GM23248 (cell line): Measurements from ENCODE around the gene STK24. TPM values are rescaled to one million over a fixed set of nuclear protein-coding genes. Genes with fewer than 3 reads are reported as not detected.

Experiments
- DNase-seq: peaks from one replicate; pipeline ENCODE4 v3.0.0-alpha.2; 2015
- H2AFZ ChIP-seq: fragments of 200-600 bp; sonication (generic); 2 replicates; pipeline ENCODE4 v1.6.1; 2016; ENCODE audit warnings: antibody characterized with exemption
- H3F3A ChIP-seq: fragments of 200-600 bp; sonication (generic); 2 replicates; pipeline ENCODE4 v1.6.1; 2016; ENCODE audit warnings: mild to moderate bottlenecking, antibody characterized with exemption, mixed run types; ENCODE audit not compliant: insufficient read depth
- H3K27ac ChIP-seq: fragments of 200-600 bp; sonication (generic); 2 replicates; pipeline ENCODE4 v1.5.1; 2016; ENCODE audit warnings: mild to moderate bottlenecking
- H3K27me3 ChIP-seq: fragments of 200-600 bp; sonication (generic); replicated peaks from 2 replicates; pipeline ENCODE4 v1.6.1; 2016; ENCODE audit warnings: mild to moderate bottlenecking; ENCODE audit not compliant: insufficient read depth
- H3K36me3 ChIP-seq: fragments of 200-600 bp; sonication (generic); 2 replicates; pipeline ENCODE4 v1.6.1; 2016; ENCODE audit warnings: low read depth, mild to moderate bottlenecking
- H3K4me1 ChIP-seq: fragments of 200-600 bp; sonication (generic); 2 replicates; pipeline ENCODE4 v1.6.1; 2016; ENCODE audit warnings: mild to moderate bottlenecking; ENCODE audit not compliant: insufficient read depth
- H3K4me2 ChIP-seq: fragments of 200-600 bp; sonication (generic); one replicate; pipeline ENCODE4 v1.6.1; 2016; ENCODE audit warnings: mild to moderate bottlenecking; ENCODE audit not compliant: unreplicated experiment
- H3K4me3 ChIP-seq: fragments of 200-600 bp; sonication (generic); 2 replicates; pipeline ENCODE4 v1.5.1; 2016; ENCODE audit warnings: mild to moderate bottlenecking
- H3K79me2 ChIP-seq: fragments of 200-600 bp; sonication (generic); 2 replicates; pipeline ENCODE4 v1.6.1; 2016; ENCODE audit warnings: mild to moderate bottlenecking; ENCODE audit not compliant: insufficient read depth
- H3K9ac ChIP-seq: fragments of 200-600 bp; sonication (generic); 2 replicates; pipeline ENCODE4 v1.6.1; 2016; ENCODE audit warnings: mild to moderate bottlenecking
- H3K9me2 ChIP-seq: fragments of 200-600 bp; sonication (generic); 2 replicates; pipeline ENCODE4 v1.6.1; 2016; ENCODE audit warnings: mixed run types, mild to moderate bottlenecking, moderate library complexity; ENCODE audit not compliant: insufficient read depth
- H3K9me3 ChIP-seq: fragments of 200-600 bp; sonication (generic); one replicate; pipeline ENCODE4 v1.6.1; 2017; ENCODE audit warnings: low read depth
- H4K20me1 ChIP-seq: fragments of 200-600 bp; sonication (generic); 2 replicates; pipeline ENCODE4 v1.6.0; 2016; ENCODE audit not compliant: insufficient read depth
- EZH2 ChIP-seq: fragments of 200-600 bp; sonication (generic); IDR thresholded peaks from 2 replicates; pipeline ENCODE4 v1.6.1; 2018; ENCODE audit warnings: antibody characterized with exemption, mild to moderate bottlenecking; ENCODE audit not compliant: insufficient read depth, poor library complexity, severe bottlenecking
- EZH2phosphoT487 ChIP-seq: fragments of 200-600 bp; sonication (generic); IDR thresholded peaks from 2 replicates; pipeline ENCODE4 v1.6.1; 2018; ENCODE audit warnings: antibody characterized with exemption, moderate library complexity, mild to moderate bottlenecking, low read depth; ENCODE audit not compliant: insufficient read depth
- WGBS, 2 experiments: methylation state at CpG; one replicate each; pipeline ENCODE4 v1.1.6; 2015 to 2017; ENCODE audit warnings: low lambda C conversion rate in 2 of 2, low coverage in 1 of 2; ENCODE audit errors: missing lambda C conversion rate in 2 of 2; 5-methylcytosine and 5-hydroxymethylcytosine counted together
- in situ Hi-C: fragments of 300-500 bp; cut with MboI; formaldehyde crosslinking; loops from 2 replicates; pipeline ENCODE4 v1.15.0; 2020
- polyA plus RNA-seq: library from polyadenylated mRNA; unstranded; fragments of >200 nt; fragmentation: Nextera tagmentation; extraction: Ambion mirVana; gene quantifications from 2 replicates; pipeline ENCODE4 v1.2.1, GENCODE V29; 2016
- total RNA-seq: library from RNA; depleted of rRNA; stranded (reverse); fragments of >200 nt; shearing (Covaris generic); gene quantifications from 2 replicates; pipeline ENCODE4 v1.2.3, GENCODE V29; 2014

The STK24 gene
- total and polyA plus RNA-seq, 2 experiments from 2014 or later, result 11.1 to 72.4 TPM

DNA sequence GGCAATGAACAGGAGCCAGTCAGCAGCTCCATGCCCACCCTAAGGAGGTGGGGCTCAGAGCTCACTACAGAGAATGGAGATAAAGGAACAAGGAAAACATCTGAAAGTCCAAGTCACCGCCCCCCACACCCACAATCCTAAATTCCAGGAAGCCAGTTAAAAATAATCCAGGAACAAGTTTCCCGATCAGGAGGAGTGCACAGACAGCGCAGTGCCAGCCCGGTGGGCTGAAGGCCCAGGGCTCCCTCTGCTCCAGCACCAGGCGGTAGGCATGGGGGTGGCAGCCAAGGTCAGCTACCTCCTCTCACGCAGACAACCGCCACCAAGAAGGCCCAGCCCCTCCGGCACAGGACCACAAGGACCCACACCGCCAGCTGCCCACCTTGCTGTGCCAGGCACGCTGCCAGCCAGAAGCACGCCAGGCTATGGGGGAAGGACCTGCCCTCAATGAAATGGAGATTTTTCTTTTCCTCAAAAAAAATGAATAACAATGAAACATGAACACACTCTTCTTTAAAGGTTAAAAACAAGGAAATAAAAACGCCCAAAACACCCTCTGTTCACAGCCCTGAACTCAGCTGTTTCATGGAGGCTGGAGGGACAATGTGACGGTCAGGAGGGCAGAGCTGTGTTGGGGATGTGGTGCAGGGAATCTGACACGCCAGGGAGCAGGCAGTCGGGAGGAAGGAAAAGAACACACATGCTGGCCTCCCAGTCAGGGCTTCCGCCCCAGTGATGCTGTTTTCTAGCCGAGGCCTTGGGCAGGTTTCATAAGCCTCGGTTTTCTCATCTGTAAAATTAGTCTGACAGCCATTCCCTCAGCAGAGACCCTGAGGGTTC, 11.0 kb downstream of the STK24 start:
- peak; percentile 52 for DNase-seq
- 21 to 24% methylated on average over 18 of the region's 18 CpGs for WGBS, 2 experiments
- Histone ChIP-seq H3K4me2 (peak overlapping the region; percentile 76), H3F3A (peaks cover 11% of the 10 kb centered on the region), H3K9ac (peak overlapping the region; percentile 64), H4K20me1 (peaks cover 8% of the 10 kb centered on the region; the same call in 1 of the 2 replicates), H3K4me3 (peak overlapping the region; percentile 39), H3K9me3 (no peaks in the 10 kb centered on the region), H3K27me3 (no peaks in the 10 kb centered on the region), H3K27ac (peak overlapping the region; percentile 68), H3K36me3 (no peaks in the 10 kb centered on the region), H2AFZ (peak overlapping the region; percentile 29; the same call in 1 of the 2 replicates), H3K4me1 (peaks cover 37% of the 10 kb centered on the region), H3K9me2 (no peaks in the 10 kb centered on the region), H3K79me2 (peaks cover 100% of the 10 kb centered on the region)
- TF ChIP-seq EZH2phosphoT487 (no peak), EZH2 (no peak)
- in situ Hi-C loops, result no loop called here

DNA sequence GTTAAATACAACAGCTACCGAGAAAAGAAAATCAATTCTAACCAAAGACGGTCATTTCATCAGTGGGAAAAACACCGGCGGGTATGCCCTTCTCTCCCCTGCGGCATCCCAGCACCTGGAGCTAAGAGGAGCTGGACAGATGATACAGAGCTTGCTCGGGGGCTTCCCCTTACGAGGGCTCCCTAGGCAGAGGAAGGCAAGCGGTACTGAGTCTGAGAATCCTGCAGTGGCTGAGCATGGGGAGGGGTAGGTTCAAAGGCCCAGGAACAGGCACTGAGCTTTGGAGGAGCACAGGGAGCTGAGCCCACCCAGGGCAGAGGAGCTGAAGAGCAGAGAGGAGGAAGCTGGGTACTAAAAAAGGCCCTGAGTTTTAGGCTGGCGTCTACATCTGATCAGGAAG, 12.7 kb downstream of the STK24 start:
- Histone ChIP-seq H3K9me2 (no peaks in the 10 kb centered on the region), H3K4me2 (no peak overlapping the region), H3K36me3 (no peaks in the 10 kb centered on the region), H3K27ac (no peak overlapping the region), H3K9me3 (no peaks in the 10 kb centered on the region), H3K9ac (no peak overlapping the region), H3K4me3 (no peak overlapping the region), H3K4me1 (peaks cover 26% of the 10 kb centered on the region), H3F3A (no peaks in the 10 kb centered on the region; the same call in 1 of the 2 replicates), H3K27me3 (no peaks in the 10 kb centered on the region), H3K79me2 (peaks cover 100% of the 10 kb centered on the region), H4K20me1 (peaks cover 12% of the 10 kb centered on the region; the same call in 1 of the 2 replicates), H2AFZ (no peak overlapping the region)
- in situ Hi-C loops, result no loop called here
- peak; percentile 0 for DNase-seq
- TF ChIP-seq EZH2phosphoT487, result no peak
- no peak for TF ChIP-seq EZH2
- 90 to 91% methylated on average over 9 of the region's 9 CpGs for WGBS, 2 experiments

DNA sequence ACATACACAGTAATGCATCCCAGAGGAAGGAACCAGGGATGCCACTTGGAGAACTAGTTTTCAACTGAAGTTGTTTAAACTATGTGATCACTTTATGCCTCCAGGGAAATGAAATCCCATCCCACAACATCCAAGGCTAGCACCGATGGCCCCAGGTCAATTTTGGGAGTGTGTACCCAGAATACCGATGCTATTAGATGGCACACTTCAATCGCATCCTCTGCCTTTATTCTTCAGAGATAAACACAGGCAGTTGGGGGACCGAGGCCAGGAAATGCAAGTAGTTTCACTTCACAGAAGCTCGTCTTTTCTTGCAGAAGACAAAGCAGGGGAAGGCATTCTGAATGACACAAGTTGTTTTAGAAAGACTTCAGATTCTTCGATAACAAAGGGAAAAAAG, 13.8 kb downstream of the STK24 start:
- Histone ChIP-seq H3K4me1 (peaks cover 33% of the 10 kb centered on the region), H3K27me3 (no peaks in the 10 kb centered on the region), H3K27ac (no peak overlapping the region), H2AFZ (no peak overlapping the region), H3K9ac (0 out of 2 replicates have a peak overlapping the region, but pooled peaks have one; percentile 1), H3K36me3 (no peaks in the 10 kb centered on the region), H3K9me2 (no peaks in the 10 kb centered on the region), H3F3A (peaks cover 4% of the 10 kb centered on the region; the same call in 1 of the 2 replicates), H3K4me3 (no peak overlapping the region), H3K79me2 (peaks cover 100% of the 10 kb centered on the region), H4K20me1 (peaks cover 16% of the 10 kb centered on the region; the same call in 1 of the 2 replicates), H3K4me2 (peak overlapping the region; percentile 44), H3K9me3 (no peaks in the 10 kb centered on the region)
- DNase-seq, result peak; percentile 35
- 57% methylated on average over 6 of the region's 6 CpGs for WGBS, 2 experiments
- in situ Hi-C loops, result no loop called here
- TF ChIP-seq EZH2 (no peak), EZH2phosphoT487 (no peak)

DNA sequence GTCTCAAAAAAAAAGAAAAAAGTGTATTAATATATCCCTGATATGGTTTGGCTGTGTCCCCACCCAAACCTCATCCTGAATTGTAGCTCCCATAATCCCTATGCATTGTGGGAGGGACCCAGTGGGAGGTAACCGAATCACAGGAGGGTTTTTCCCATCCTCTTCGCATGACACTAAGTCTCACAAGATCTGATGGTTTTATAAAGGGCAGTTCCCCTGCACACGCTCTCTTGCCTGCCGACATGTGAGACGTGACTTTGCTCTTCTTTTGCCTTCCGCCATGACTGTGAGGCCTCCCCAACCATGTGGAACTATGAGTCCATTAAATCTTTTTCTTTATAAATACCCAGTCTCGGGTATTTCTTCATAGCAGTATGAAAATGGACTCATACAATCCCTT, 17.7 kb downstream of the STK24 start:
- WGBS, 2 experiments, result 89 to 91% methylated on average over 7 of the region's 7 CpGs
- Histone ChIP-seq H3K27me3 (no peaks in the 10 kb centered on the region), H3K9me2 (no peaks in the 10 kb centered on the region), H3K9ac (no peak overlapping the region), H3K4me3 (no peak overlapping the region), H3K4me2 (no peak overlapping the region), H2AFZ (no peak overlapping the region), H3K36me3 (no peaks in the 10 kb centered on the region), H3K27ac (no peak overlapping the region), H3F3A (peaks cover 22% of the 10 kb centered on the region), H3K4me1 (peaks cover 33% of the 10 kb centered on the region), H3K79me2 (peaks cover 100% of the 10 kb centered on the region), H3K9me3 (no peaks in the 10 kb centered on the region), H4K20me1 (peaks cover 14% of the 10 kb centered on the region; the same call in 1 of the 2 replicates)
- TF ChIP-seq EZH2phosphoT487 (no peak), EZH2 (no peak)
- in situ Hi-C loops, result no loop called here
- no peak for DNase-seq
